Transverse colon (tissue), 4 donors: ENCODE data around the gene CABP4. TPM values are rescaled to one million over a fixed set of nuclear protein-coding genes. Genes with fewer than 3 reads are reported as not detected.

Source experiments
- DNase-seq: peaks from one replicate; pipeline ENCODE4 v3.0.0-alpha.2; 2019
- H3K27ac ChIP-seq, 4 donors: fragments of 200-600 bp; sonication (generic); 2 replicates each; pipeline ENCODE4 v1.5.1; 2016 to 2018; ENCODE audit warnings: inconsistent platforms in 4 of 4
- H3K27me3 ChIP-seq: fragments of 200-600 bp; sonication (generic); 2 replicates; pipeline ENCODE4 v1.5.1; 2017; ENCODE audit warnings: inconsistent platforms
- H3K36me3 ChIP-seq, 4 donors: fragments of 200-600 bp; sonication (generic); 2 replicates each; pipeline ENCODE4 v1.5.1; 2017 to 2019; ENCODE audit warnings: inconsistent platforms in 4 of 4
- H3K4me1 ChIP-seq, 4 donors: fragments of 200-600 bp; sonication (generic); 2 replicates each; pipeline ENCODE4 v1.5.1; 2017 to 2020; ENCODE audit warnings: inconsistent platforms in 4 of 4
- H3K4me3 ChIP-seq, 4 donors: fragments of 200-600 bp; sonication (generic); 1 replicate in 1 of 4; 2 replicates in 3 of 4; pipeline versions ENCODE4 v1.5.1 to v1.6.1; 2017 to 2019; ENCODE audit warnings: inconsistent platforms in 4 of 4
- H3K9me3 ChIP-seq, 2 donors: fragments of 200-600 bp; sonication (generic); 2 replicates each; pipeline ENCODE4 v1.5.1; 2017 to 2019; ENCODE audit warnings: inconsistent platforms in 2 of 2
- EP300 ChIP-seq: sonication (generic); formaldehyde crosslinking; IDR thresholded peaks from one replicate; pipeline ENCODE4 v1.6.1; 2017; ENCODE audit warnings: antibody characterized with exemption, low read depth
- POLR2A ChIP-seq: fragments of 450-650 bp; IDR thresholded peaks from one replicate; pipeline ENCODE4 v1.6.1; 2016; ENCODE audit warnings: antibody characterized with exemption, mild to moderate bottlenecking, moderate library complexity
- POLR2AphosphoS5 ChIP-seq, 3 donors: sonication (generic); formaldehyde crosslinking; IDR thresholded peaks; one replicate each; pipeline ENCODE4 v1.6.1; 2016; ENCODE audit warnings: antibody characterized with exemption in 3 of 3
- WGBS, 2 donors: methylation state at CpG; one replicate each; pipeline ENCODE4 v1.1.5; 2018; ENCODE audit warnings: low coverage in 1 of 2; 5-methylcytosine and 5-hydroxymethylcytosine counted together
- in situ Hi-C, 4 donors: fragments of 200-750 bp; cut with MboI; loops; one replicate each; pipeline versions ENCODE4 v1.15.0 to v1.15.1; 2017; ENCODE audit warnings: low sequenced_read_pairs in 3 of 4, low pct_ligation_motif_present in 1 of 4, low pct_unique_long_range_greater_than_20kb in 1 of 4
- intact Hi-C: fragments of 100-400 bp; cut with DNase I; formaldehyde crosslinking; loops from one replicate; pipeline ENCODE4 v1.15.1; 2023; ENCODE audit warnings: low total_unique reads
- total RNA-seq, 4 donors: library from RNA; depleted of rRNA; stranded (reverse); fragments of >200 nt; gene quantifications; one replicate each; pipeline ENCODE4 v1.1.0, GENCODE V29; 2016
- TF ChIP-seq, protein P1 (sequence below), 5 experiments: fragments of 200-600 bp in 3 of 5; fragments of 450-650 bp in 2 of 5; sonication (generic) in 3 of 5; IDR thresholded peaks; 1 replicate in 2 of 5; 2 replicates in 3 of 5; pipeline ENCODE4 v1.5.1; 2016 to 2017; ENCODE audit warnings: antibody characterized with exemption in 5 of 5, inconsistent platforms in 3 of 5, mild to moderate bottlenecking in 2 of 5, moderate library complexity in 1 of 5

The CABP4 gene
- total RNA-seq, 4 donors from 2014 or later: 1.2 to 2.2 TPM; not detected in 2

DNA sequence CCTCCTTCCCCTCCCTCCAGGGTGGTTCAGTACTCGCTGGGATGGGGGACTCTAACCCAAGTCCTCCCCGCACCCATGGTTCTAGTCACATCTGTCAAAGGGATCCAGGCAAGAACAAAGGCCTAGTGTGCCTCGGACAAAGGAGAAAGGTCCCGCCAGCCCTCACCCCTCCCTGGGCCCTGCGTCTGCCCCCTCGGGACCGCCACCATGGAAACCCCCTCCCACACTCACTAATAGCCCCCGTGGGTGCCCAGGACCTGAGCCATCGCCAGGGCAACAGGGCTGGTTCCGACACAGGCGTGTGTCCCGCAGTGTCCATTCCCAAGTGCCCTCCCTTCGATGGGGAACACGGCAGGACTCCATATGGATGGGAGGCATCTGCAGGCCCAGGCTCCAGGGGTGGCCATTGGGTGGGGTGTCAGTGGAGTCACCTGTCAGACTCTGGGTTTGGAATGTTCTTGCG lies 44.8 kb upstream of the CABP4 start:
- Histone ChIP-seq H3K27me3 (peaks cover 38% of the 10 kb centered on the region), H3K27ac (peak overlapping the region in 1 of 4 donors; percentile 77), H3K9me3 (no peaks in the 10 kb centered on the region), H3K4me1 (peaks cover 0 to 20% (median 11%) of the 10 kb centered on the region in 4 donors), H3K36me3 (no peaks in the 10 kb centered on the region), H3K4me3 (no peak overlapping the region)
- no peak for DNase-seq
- intact Hi-C loops: no loop called here
- in situ Hi-C loops: no loop called here
- no peak for TF ChIP-seq EP300
- no peak for TF ChIP-seq POLR2AphosphoS5 (IDR thresholded peaks at IDR 0.05)
- TF ChIP-seq POLR2A: no peak
- TF ChIP-seq, protein P1, sequence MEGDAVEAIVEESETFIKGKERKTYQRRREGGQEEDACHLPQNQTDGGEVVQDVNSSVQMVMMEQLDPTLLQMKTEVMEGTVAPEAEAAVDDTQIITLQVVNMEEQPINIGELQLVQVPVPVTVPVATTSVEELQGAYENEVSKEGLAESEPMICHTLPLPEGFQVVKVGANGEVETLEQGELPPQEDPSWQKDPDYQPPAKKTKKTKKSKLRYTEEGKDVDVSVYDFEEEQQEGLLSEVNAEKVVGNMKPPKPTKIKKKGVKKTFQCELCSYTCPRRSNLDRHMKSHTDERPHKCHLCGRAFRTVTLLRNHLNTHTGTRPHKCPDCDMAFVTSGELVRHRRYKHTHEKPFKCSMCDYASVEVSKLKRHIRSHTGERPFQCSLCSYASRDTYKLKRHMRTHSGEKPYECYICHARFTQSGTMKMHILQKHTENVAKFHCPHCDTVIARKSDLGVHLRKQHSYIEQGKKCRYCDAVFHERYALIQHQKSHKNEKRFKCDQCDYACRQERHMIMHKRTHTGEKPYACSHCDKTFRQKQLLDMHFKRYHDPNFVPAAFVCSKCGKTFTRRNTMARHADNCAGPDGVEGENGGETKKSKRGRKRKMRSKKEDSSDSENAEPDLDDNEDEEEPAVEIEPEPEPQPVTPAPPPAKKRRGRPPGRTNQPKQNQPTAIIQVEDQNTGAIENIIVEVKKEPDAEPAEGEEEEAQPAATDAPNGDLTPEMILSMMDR (IDR thresholded peaks at IDR 0.05): no peak
- WGBS, 2 donors: 62% methylated on average over 15 of the region's 15 CpGs; no CpG with 5 or more reads in 1 of the 2 donors

DNA sequence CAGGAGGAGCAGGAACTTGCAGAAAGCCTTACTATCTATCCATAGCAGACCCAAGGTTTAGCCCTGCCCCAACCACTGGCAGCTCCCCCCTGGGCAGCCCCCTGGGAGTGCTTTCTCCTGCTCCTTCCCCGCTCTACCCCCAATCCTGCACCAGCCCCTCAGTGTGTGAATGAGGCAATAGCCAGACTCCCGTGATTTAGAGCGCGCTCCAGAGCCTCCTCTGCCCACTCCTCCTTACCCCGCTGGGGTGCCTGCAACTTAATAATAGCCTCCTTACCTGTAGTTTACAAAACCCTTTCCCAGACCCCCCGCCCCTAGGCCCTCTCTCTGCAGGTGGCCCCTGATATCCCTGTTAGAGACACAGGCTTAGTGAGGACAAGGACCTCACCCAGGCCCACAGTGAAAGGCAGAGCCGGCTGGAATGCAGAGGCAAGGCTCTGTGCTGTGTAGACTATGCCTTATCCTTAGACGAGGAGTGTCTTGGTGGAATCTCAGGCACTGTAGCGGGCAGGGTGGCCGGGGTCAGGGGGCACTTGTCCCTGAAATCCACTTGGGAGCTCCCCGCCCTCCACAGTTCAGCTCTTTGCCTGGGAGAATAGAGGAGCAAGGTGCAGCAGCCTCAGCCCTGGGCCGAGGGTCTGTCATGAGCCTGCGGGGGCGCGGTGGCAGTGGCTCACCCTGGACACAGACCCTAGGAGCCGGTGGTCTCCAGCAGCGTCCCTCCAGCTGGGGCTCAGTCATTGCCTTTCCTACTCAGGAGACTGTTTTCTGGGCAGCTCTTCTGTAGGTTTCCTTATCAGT lies 44.0 kb upstream of the CABP4 start:
- Histone ChIP-seq H3K27me3 (peaks cover 38% of the 10 kb centered on the region), H3K9me3 (no peaks in the 10 kb centered on the region), H3K36me3 (no peaks in the 10 kb centered on the region), H3K4me1 (peaks cover 0 to 26% (median 17%) of the 10 kb centered on the region in 4 donors), H3K27ac (no peak overlapping the region), H3K4me3 (no peak overlapping the region)
- in situ Hi-C loops (no loop called here), intact Hi-C loops (no loop called here)
- WGBS, 2 donors: 78% methylated on average over 17 of the region's 17 CpGs; no CpG with 5 or more reads in 1 of the 2 donors
- TF ChIP-seq POLR2AphosphoS5 (IDR thresholded peaks at IDR 0.05): no peak
- TF ChIP-seq POLR2A: no peak
- TF ChIP-seq, protein P1 (IDR thresholded peaks at IDR 0.05): no peak
- no peak for TF ChIP-seq EP300
- DNase-seq: no peak

DNA sequence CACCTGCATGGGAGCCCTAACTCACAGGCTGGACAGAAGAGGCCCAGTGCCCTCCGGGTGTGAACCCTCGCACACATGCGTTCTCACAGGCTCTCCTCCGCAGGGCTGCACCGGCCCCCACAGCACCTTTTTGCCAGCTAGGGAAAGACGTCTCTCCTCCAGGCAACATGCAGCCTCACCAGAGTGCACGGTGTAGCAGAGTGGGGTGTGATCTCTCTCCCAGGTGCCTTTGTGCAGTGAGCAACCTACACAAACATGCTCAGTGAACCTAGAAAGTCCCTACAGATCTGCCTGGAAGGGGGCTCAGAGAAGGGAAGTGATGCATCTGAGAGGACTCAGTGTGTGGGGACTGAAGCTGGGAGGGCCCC lies 43.4 kb upstream of the CABP4 start:
- no peaks in the 10 kb centered on the region for H3K9me3 ChIP-seq
- intact Hi-C loops: no loop called here
- in situ Hi-C loops: no loop called here
- 70% methylated on average over 7 of the region's 7 CpGs; no CpG with 5 or more reads in 1 of the 2 donors for WGBS, 2 donors
- H3K27ac ChIP-seq: no peak overlapping the region
- H3K4me1 ChIP-seq: peaks cover 0 to 30% (median 20%) of the 10 kb centered on the region in 4 donors
- peaks cover 38% of the 10 kb centered on the region for H3K27me3 ChIP-seq
- H3K36me3 ChIP-seq: no peaks in the 10 kb centered on the region
- no peak for TF ChIP-seq POLR2AphosphoS5 (IDR thresholded peaks at IDR 0.05)
- DNase-seq: no peak
- H3K4me3 ChIP-seq: no peak overlapping the region

DNA sequence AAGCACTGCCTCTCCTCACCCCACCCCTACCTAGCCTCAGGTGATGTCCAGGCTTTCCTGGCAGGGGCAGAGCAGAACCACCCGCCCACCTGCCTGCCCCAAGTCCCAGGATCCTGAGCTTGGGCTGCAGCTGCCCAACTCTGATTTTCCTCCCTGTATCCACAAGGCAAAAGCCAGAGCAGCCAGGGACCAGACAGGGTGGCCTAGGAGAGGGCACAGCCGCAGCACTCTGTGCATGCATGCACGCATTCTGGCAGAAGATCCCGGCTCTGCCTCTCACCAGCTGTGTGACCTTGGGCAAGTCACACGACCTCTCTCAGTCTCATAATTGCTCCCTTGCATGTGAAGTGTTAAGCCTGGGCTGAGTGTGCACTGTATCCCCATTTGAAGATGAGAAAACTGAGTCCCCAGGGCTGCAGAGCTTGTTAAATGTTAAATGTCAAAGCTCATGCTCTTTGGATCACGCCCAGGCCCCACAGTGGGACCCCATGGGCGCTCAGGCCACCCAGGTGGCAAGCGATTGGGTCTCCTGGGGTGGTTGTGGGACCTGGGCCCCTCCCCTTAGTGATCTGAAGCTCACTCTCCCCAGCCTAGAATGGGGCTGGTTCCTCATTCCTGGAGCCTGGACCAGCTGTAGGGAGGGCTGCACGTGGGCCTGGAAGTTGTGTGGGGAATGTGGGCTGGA lies 42.5 kb upstream of the CABP4 start:
- Histone ChIP-seq H3K27ac (no peak overlapping the region), H3K27me3 (peaks cover 38% of the 10 kb centered on the region), H3K36me3 (no peaks in the 10 kb centered on the region), H3K4me3 (no peak overlapping the region), H3K9me3 (no peaks in the 10 kb centered on the region), H3K4me1 (peaks cover 0 to 30% (median 21%) of the 10 kb centered on the region in 4 donors)
- no peak for TF ChIP-seq POLR2A
- TF ChIP-seq, protein P1 (IDR thresholded peaks at IDR 0.05): no peak
- TF ChIP-seq POLR2AphosphoS5 (IDR thresholded peaks at IDR 0.05): no peak
- DNase-seq: no peak
- 65 to 100% methylated on average over 1 to 9 of the region's 9 CpGs for WGBS, 2 donors
- intact Hi-C loops (no loop called here), in situ Hi-C loops (no loop called here)
